Chondrocyte (in vitro differentiated cells): ENCODE data around the gene CLK2. TPM values are rescaled to one million over a fixed set of nuclear protein-coding genes. Genes with fewer than 3 reads are reported as not detected.
"Not testable (repeated sequence)": the region's sequence is repeated elsewhere in the genome, so short reads cannot be mapped to it uniquely, and the experiment has no call there.

ENCODE experiments used
- DNase-seq: peaks from one replicate; pipeline ENCODE4 v3.0.0; 2021; ENCODE audit warnings: mixed read lengths, low spot score
- H3K27ac Mint-ChIP-seq: one replicate; pipeline ENCODE4 v1.8.0; 2021; ENCODE audit warnings: mild to moderate bottlenecking, moderate library complexity, mixed read lengths; ENCODE audit not compliant: unreplicated experiment
- H3K27me3 Mint-ChIP-seq: 2 replicates; pipeline ENCODE4 v1.8.0; 2021; ENCODE audit warnings: low read depth, mixed read lengths
- H3K36me3 Mint-ChIP-seq: 2 replicates; pipeline ENCODE4 v1.8.0; 2021; ENCODE audit warnings: low read depth, mixed read lengths
- H3K4me1 Mint-ChIP-seq: 2 replicates; pipeline ENCODE4 v1.8.0; 2021; ENCODE audit warnings: low read depth, mild to moderate bottlenecking, mixed read lengths
- H3K4me3 Mint-ChIP-seq: one replicate; pipeline ENCODE4 v1.8.0; 2021; ENCODE audit warnings: mild to moderate bottlenecking, moderate library complexity, mixed read lengths; ENCODE audit not compliant: unreplicated experiment
- H3K9me3 Mint-ChIP-seq: 2 replicates; pipeline ENCODE4 v1.8.0; 2021; ENCODE audit warnings: low read depth, mixed read lengths
- CTCF ChIP-seq: fragments of 200-600 bp; sonication (generic); IDR thresholded peaks from 2 replicates; pipeline ENCODE4 v1.5.0; 2021; ENCODE audit warnings: antibody characterized with exemption, mild to moderate bottlenecking, moderate library complexity
- total RNA-seq: library from RNA; stranded (reverse); gene quantifications from 3 replicates; pipeline ENCODE4 v1.2.1, GENCODE V29; 2021

CLK2 gene
- total RNA-seq, 1 donor from 2014 or later, result 36.7 TPM

GRCh38 chr1:155218854-155219591 lies 54.3 kb downstream of the CLK2 start:
- peaks cover 2% of the 10 kb centered on the region for H3K36me3 Mint-ChIP-seq
- DNase-seq, result no peak
- no peaks in the 10 kb centered on the region for H3K9me3 Mint-ChIP-seq
- peaks cover 8% of the 10 kb centered on the region for H3K4me1 Mint-ChIP-seq
- H3K27me3 Mint-ChIP-seq, result no peaks in the 10 kb centered on the region
- H3K27ac Mint-ChIP-seq, result no peak overlapping the region
- no peak for TF ChIP-seq CTCF
- H3K4me3 Mint-ChIP-seq, result no peak overlapping the region

- not testable (repeated sequence) for DNase-seq, H3K36me3 Mint-ChIP-seq, H3K9me3 Mint-ChIP-seq, H3K27me3 Mint-ChIP-seq, H3K27ac Mint-ChIP-seq, H3K4me3 Mint-ChIP-seq
- H3K4me1 Mint-ChIP-seq, result peaks cover 25% of the 10 kb centered on the region
Measured at GRCh38 chr1:155214702-155215101, 58.6 kb downstream of the CLK2 start.

Other genes with a start within 250 kb of the CLK2 start
- gene DCST2, start 239.7 kb downstream of the CLK2 start, total RNA-seq, result 0.30 to 0.36 TPM (median 0.36 TPM) in 3 replicates
- gene DCST1, start 239.7 kb downstream of the CLK2 start, total RNA-seq, result not detected in 3 replicates
- gene ADAM15, start 222.2 kb downstream of the CLK2 start, total RNA-seq, result 73.7 to 91.1 TPM (median 75.2 TPM) in 3 replicates
- 8.9 to 10.6 TPM (median 9.7 TPM) in 3 replicates for gene EFNA4, start 209.8 kb downstream of the CLK2 start, total RNA-seq
- gene EFNA3, start 194.7 kb downstream of the CLK2 start, total RNA-seq, result 4.3 to 5.5 TPM (median 4.5 TPM) in 3 replicates
- 10.9 to 27.6 TPM (median 12.6 TPM) in 3 replicates for gene EFNA1, start 145.6 kb downstream of the CLK2 start, total RNA-seq
- 34.0 to 40.3 TPM (median 37.9 TPM) in 3 replicates for gene SLC50A1, start 137.7 kb downstream of the CLK2 start, total RNA-seq
- 41.3 to 73.3 TPM (median 48.9 TPM) in 3 replicates for gene DPM3, start 133.0 kb downstream of the CLK2 start, total RNA-seq
- gene KRTCAP2, start 100.2 kb downstream of the CLK2 start, total RNA-seq, result 159 to 202 TPM (median 174 TPM) in 3 replicates
- gene TRIM46, start 99.7 kb downstream of the CLK2 start, total RNA-seq, result 9.6 to 10.7 TPM (median 9.7 TPM) in 3 replicates
- 112 to 127 TPM (median 118 TPM) in 3 replicates for gene THBS3, start 65.6 kb downstream of the CLK2 start, total RNA-seq
- gene MTX1, start 64.8 kb downstream of the CLK2 start, total RNA-seq, result 28.2 to 49.1 TPM (median 29.8 TPM) in 3 replicates
- gene ENTREP3, start 18.0 kb downstream of the CLK2 start, total RNA-seq, result 34.0 to 42.8 TPM (median 42.8 TPM) in 3 replicates
- gene SCAMP3, start 11.1 kb downstream of the CLK2 start, total RNA-seq, result 68.3 to 77.1 TPM (median 71.4 TPM) in 3 replicates
- 4.3 to 4.4 TPM (median 4.4 TPM) in 3 replicates for gene HCN3, start 4.0 kb upstream of the CLK2 start, total RNA-seq
- gene PKLR, start 27.9 kb upstream of the CLK2 start, total RNA-seq, result not detected in 3 replicates
- 122 to 139 TPM (median 127 TPM) in 3 replicates for gene FDPS, start 35.4 kb upstream of the CLK2 start, total RNA-seq
- gene RUSC1, start 47.4 kb upstream of the CLK2 start, total RNA-seq, result 42.6 to 49.1 TPM (median 43.9 TPM) in 3 replicates